Dermis lymphatic vessel endothelial cell (primary cell): ENCODE data around the gene CIAO1. TPM values are rescaled to one million over a fixed set of nuclear protein-coding genes. Genes with fewer than 3 reads are reported as not detected.

Experiments used
- total RNA-seq: library from RNA; depleted of rRNA; stranded (reverse); fragments of >200 nt; gene quantifications from 2 replicates; pipeline ENCODE4 v1.2.1, GENCODE V29; 2014

The CIAO1 gene
- total RNA-seq: 92.6 and 100 TPM in 2 replicates

GRCh38 chr2:96265840-96266679 is at the start of gene CIAO1, which contains the start of gene TMEM127:
TSS of gene CIAO1 (plus strand) at chr2:96266225. CDS start at chr2:96266351, 126 bp downstream.
TSS of gene TMEM127 (minus strand) at chr2:96265997. CDS start at chr2:96265381, 616 bp downstream.

DNA sequence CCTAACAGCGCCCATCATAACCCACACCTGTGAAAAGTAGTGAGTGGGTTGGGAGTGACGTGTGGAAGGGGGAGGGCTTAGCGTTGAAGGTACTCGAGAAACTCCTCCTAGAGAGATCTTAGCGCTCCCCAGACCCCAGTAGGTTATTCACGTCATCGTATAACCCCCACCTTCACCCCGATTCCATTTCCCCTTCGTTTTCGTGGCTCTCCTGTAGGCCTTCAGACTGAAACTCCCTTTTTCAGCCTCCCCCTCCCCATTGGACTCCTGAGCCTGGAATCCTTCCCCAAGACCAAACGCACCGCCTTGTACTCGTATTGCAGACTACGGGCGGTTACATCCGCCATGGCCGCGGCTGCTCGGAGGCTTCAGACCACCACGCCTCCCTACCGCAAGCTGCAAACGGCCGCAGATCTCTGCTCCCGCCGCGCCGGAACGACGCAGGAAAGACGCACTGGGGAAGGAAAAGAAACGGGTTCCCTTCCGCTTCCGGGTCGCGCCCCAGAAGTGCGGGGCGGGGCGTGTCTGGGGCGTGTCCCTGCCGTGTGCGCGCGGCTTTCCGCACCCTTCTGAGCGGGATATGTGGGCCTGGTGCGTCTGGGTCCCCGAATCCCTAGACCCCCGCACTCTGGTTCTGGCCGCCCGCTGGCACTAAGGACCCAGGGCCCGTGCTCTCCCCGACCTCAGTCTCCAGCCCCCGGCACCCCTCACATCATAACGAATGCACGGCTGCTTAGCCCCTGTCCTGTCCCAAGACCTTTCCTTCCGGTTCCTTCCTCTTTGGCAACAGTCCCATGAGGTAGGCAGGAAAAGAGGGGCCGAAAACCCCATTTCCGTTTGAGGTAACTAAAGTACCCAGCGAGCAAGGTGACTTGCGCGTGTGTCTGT is 39.3 kb downstream of the CIAO1 start, which contains the start of gene SNRNP200:
TSS of gene SNRNP200 (minus strand) at position 456 of the 888 bp plus-strand sequence. CDS start at position 347, 109 bp downstream.

Other genes with a start within 250 kb of the CIAO1 start
- 0.60 and 2.6 TPM in 2 replicates for gene GPAT2, start 231.3 kb upstream of the CIAO1 start, total RNA-seq
- gene ADRA2B, start 149.7 kb upstream of the CIAO1 start, total RNA-seq: 0.09 TPM in 1 of 2 replicates, not detected in the other
- gene ASTL, start 127.7 kb upstream of the CIAO1 start, total RNA-seq: not detected in 2 replicates
- gene DUSP2, start 120.8 kb upstream of the CIAO1 start, total RNA-seq: 0.43 and 1.2 TPM in 2 replicates
- 290 and 306 TPM in 2 replicates for gene STARD7, start 57.4 kb upstream of the CIAO1 start, total RNA-seq
- 23.8 and 25.6 TPM in 2 replicates for gene TMEM127, start 228 bp upstream of the CIAO1 start, total RNA-seq
- 46.1 and 49.2 TPM in 2 replicates for gene SNRNP200, start 39.3 kb downstream of the CIAO1 start, total RNA-seq
- 3.2 and 3.3 TPM in 2 replicates for gene ITPRIPL1, start 59.1 kb downstream of the CIAO1 start, total RNA-seq
- gene NCAPH, start 69.5 kb downstream of the CIAO1 start, total RNA-seq: 3.5 TPM in 2 replicates
- gene NEURL3, start 239.1 kb downstream of the CIAO1 start, total RNA-seq: 0.09 and 0.11 TPM in 2 replicates